Breast epithelium (tissue), 3 donors: Measurements from ENCODE around the gene SUPT6H.

Experiments
- CTCF ChIP-seq, 3 donors: fragments of 450-650 bp; IDR thresholded peaks; one replicate each; pipeline ENCODE4 v1.5.1; 2016 to 2017; ENCODE audit warnings: antibody characterized with exemption in 3 of 3, mild to moderate bottlenecking in 3 of 3, moderate library complexity in 3 of 3
- POLR2A ChIP-seq: fragments of 450-650 bp; IDR thresholded peaks from one replicate; pipeline ENCODE4 v1.6.1; 2016; ENCODE audit warnings: antibody characterized with exemption, mild to moderate bottlenecking, moderate library complexity
- POLR2AphosphoS5 ChIP-seq, 3 donors: sonication (generic); formaldehyde crosslinking; IDR thresholded peaks; one replicate each; pipeline ENCODE4 v1.6.1; 2017; ENCODE audit warnings: antibody characterized with exemption in 3 of 3

- no peak for TF ChIP-seq CTCF (IDR thresholded peaks at IDR 0.05)
- no peak for TF ChIP-seq POLR2A
- no peak for TF ChIP-seq POLR2AphosphoS5 (IDR thresholded peaks at IDR 0.05)
These were observed 26.5 kb downstream of the SUPT6H start for GRCh38 chr17:28688481-28688880.
